HG02852 (cell line): ENCODE data around the gene WIPF1.

Experiments
- ATAC-seq: cut with Tn5 transposase; IDR thresholded peaks from one replicate; pipeline ENCODE4 v1.9.1; 2021; ENCODE audit warnings: mild to moderate bottlenecking, moderate library complexity; ENCODE audit not compliant: unreplicated experiment

Gene WIPF1

DNA sequence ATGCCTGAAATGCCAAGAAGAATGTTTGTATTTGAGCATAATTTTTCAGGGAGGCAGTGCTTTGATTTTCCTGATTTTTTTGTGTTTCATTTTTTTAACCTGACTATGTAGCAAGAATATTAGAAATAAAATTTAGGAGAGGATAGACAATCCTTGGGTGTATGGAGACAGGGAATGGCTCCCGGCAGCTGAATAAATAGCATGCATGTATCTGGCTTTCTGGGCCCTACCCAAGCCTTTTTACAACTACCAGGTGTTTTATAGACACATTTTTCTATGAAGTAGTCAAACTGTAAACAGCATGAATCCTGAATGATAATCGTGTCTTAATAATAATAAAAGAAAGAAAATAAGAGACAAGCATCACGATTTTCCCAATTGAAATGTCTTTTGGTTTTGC lies 52.4 kb downstream of the WIPF1 start:
- ATAC-seq, result no peak

DNA sequence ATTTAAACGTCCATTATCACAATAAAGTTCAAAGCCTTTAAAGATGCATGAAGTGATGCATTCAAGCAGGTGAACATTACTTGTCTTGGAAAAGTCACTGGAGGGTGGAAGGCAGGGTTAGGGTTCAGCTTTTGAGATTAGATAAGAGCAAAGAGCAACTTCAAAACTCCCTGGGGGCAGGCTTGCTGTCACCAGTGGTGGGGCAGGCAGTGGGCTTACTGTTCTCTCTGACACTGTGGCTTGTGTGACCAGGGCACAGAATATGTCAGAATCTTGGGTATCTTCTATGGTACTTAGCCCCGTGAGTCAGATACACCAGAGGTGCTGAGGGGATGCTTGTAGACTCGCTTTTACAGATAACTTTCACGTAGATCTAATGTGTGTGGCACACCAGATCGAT lies 52.8 kb downstream of the WIPF1 start:
- ATAC-seq, result no peak

DNA sequence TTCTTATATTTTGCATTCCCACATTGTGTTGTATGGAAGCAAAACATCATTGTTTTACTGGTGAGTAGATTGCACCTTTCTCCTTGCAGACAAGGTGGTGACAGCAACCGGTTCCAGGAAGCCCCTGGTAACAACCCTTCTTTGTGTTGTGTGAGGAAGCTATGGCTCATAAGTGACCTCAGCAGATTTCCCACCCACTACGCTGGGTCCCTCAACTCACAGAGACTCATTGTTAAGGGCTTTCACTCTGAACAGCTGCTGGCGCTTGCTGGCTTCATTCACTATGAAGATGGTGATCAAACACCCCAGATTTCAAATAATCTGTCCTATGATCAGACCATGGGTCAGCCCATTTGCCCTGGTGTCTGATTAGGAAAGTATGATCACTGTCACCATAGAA lies 53.4 kb downstream of the WIPF1 start:
- no peak for ATAC-seq

DNA sequence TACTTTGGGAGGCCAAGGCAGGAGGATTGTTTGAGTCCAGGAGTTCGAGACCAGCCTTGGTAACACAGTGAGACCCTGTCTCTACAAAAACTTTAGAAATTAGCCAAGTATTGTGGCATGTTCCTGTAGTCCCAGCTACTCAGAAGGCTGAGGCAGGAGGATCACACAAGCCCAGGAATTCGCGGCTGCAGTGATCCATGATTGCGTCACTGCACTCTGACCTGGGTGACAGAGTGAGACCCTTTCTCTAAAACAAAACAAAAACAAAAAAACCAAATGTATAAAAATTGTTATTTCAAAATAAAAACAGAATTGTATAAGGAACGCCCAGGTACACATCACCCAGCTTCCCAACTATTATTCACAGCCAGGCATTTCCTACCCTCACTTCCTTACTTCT lies 56.7 kb downstream of the WIPF1 start:
- no peak for ATAC-seq

DNA sequence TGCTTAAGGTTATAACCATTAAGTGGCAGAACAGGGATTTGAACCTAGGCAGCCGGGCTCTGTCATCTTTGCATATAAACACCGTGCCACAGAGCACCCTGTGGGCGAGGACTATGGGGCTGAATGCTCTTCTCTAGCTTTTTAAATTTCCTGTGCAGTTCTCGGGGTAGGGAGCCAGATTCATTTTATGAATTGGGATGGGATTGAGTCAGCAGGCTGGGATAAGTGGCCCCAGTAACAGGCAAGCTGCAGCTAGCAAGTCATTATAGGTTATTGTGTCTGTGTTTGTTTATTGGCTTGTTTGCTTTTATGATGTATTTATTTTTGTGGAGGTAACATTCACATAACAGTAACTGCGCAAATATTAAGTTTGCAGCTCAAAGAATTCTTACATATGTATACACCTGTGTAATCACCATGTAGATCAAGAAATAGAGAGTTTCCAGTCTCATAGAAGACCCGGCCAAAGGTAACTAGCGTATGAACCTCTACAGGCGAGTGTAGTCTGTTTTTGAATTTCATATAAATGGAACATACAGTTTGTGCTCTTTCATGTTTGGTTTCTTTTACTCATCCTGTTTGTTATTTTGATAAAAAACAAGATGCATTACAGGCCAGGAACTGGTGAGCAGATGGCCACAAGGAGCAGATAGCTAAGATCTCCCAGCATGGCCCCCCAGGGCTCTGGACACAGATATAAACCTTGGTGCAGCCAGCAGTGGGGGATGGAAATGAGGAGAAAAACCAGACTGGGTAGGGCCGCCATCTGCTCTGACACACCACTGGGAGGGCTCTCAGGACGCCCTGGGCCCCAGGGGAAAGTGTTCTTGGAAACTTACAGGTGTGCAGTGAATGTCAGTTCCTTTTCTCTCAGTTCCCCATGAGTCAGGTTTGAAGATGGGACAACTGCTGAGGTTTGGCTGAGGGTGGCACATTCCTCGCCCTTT lies 61.6 kb downstream of the WIPF1 start:
- no peak for ATAC-seq

DNA sequence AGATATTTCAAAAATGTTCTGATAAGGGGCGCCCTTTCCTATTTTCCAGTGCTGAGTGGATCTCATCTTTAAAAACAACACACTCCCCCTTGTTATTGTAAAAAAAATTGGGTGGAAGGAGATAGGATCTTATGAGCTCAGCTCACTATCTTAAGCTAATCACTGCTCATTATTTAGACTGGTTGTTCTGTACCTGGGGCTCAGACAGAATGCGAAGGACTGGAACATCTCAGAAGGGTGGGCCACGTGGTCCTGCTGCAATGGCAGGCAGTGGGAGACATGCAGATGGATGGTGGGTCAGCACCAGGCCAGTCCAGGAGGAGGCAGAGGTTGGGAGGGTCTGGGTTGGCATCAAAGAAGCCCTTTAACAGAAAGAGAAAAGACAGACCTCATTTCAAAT lies 62.5 kb downstream of the WIPF1 start:
- no peak for ATAC-seq

DNA sequence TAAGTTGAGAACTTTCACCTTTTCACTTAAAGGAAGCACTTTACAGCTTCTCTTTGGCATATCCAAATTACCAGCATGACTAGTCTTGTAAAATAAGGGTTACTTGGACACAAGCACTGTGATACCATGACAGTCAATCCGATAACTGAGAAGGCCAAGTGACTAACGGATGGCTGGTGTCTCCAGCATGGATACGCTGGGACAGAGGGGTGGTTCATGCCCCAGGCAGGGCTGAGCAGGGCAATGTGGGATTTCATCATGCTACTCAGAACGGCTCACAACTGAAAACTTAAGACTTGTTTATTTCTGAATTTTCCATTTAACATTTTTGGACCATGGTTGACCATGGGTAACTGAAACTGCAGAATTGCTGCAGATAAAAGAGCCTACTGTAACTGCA lies 67.7 kb downstream of the WIPF1 start:
- no peak for ATAC-seq

DNA sequence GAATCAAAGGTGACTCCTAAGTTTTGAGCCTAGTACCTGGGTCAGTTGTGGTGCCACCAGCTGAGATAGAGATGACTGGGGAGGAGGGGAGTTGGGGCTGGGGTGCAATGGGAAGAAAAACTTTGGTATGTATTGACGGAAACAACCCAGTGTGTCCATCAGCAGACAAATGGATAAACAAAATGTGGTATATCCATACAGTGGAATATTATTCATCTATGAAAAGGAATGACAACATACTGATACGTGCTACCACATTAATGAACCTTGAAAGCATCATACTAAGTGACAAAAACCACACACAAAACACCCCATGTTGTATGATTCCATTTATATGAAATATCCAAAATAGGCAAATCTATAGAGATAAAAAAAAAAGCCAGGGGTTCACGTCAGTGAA lies 69.6 kb downstream of the WIPF1 start:
- no peak for ATAC-seq

DNA sequence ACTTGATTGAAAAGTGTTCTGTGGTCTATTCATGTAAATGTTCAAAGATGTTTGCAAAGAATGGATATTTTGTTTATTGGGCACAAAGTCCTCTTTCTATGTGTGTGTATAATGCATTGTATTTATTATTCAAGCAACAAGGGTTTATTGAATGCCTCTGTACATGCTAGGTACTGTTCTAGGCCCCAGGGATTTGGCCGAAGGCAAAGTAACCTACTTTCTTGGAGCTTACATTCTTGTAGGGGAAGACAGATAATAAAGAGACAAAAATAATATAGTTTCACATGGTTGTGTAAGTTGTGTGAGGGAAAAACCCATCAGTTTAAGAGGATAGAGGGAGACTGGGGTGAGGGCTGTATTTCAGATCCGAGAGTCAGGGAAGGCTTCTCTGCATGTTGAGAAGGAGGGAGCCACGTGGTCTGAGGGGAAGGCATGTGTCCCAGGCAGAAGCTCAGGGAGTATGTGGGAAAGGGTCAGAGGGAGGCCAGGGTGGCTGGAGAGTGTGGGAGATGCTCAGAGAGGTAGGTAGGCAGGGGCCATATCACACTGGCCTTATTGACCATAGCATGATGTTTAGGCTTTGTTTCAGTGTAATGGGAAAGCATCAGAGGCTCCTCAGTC lies 70.4 kb downstream of the WIPF1 start:
- ATAC-seq, result no peak

DNA sequence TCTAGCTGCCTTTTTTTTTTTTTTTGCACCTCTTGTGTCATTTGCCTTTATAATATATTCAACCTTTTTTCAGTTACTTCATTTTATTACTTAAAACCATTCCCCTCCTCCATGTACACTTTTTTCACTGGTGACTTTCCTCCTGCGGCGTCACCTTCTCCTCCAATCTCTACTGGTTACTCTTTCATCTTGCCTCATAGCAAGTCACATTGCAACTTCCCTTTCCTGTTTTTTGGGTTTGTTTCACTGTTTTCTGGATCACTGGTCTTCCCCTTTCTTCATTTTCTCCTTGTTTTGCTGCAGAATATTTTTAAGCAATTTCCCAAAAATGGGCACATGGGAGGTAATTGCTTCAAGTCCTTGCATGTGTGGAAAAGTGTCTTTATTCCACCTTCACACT lies 73.1 kb downstream of the WIPF1 start:
- no peak for ATAC-seq

DNA sequence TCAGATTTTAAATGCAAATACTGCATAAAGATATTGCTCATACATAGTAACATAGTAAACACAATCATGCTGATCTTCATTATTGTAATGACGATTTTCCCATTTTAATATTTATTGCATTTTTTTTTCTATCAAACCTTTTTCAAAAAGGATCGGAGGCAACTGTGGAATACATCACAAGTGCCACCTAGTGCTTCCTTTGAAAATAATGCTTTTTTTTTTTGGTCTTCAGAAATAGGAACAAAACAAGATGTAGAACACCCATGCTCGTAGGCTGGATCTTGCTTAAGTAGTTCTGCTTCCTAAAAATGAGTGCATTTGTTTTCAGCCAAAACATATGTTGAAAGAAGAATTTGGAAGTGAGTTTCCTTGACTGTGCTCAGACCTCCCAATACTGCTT lies 75.1 kb downstream of the WIPF1 start:
- no peak for ATAC-seq

DNA sequence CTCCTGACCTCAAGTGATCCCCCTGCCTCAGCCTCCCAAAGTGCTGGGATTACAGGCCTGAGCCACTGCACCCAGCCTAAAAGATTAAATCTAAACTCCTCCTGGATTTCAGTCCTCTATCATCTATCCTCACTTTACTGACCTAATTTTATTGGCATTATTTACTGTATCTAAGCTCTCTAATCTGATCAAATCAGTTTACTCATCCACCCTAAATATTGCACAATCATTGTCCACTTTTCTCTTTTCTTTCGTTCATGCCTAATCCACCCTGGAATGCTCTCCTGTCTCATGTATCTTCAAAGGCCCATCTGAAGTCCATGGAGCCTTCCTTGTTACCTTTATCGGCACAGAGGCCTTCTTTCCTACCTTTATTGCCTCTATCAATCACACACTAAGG lies 79.2 kb downstream of the WIPF1 start:
- no peak for ATAC-seq

DNA sequence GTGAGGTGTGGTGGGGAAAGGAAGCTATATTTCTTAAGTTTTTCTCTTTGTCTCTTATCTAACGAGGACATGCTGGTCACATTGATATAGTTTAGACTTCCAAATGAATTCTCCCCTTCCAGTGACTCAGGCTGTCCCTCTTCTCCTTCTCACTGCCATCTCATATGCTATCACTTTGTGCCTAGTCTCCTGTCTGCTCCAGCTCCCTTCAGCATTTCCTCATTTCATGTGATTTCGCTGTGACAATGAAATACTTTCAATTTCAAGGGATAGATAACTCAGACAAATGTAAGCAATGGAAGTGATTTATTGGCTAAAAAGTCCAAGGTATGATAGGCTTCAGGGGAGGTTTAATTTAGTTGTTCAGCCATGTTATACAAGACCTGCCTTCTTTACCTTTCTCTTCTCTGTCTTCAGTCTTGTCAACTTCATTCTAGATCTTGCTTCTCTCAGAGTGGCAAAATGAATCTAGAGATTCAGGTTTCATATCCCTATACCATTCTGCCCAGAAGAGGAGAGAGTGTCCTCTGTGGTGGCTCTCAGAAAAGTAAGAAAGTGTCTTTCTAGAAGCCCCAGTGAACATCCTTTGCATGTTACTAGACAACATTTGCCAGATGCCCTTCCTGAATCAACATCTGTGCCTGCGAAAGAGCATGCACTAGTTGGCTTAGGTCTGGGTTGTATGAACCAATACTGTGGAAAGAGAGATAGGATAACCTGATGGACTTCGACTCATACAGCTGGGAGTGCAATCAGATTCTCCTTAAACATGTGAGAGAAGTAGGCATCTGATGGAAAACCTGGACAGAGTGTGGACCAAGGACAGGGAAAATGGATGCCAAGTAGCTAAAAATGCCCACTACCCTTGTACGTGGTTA lies 80.9 kb downstream of the WIPF1 start:
- ATAC-seq, result no peak

DNA sequence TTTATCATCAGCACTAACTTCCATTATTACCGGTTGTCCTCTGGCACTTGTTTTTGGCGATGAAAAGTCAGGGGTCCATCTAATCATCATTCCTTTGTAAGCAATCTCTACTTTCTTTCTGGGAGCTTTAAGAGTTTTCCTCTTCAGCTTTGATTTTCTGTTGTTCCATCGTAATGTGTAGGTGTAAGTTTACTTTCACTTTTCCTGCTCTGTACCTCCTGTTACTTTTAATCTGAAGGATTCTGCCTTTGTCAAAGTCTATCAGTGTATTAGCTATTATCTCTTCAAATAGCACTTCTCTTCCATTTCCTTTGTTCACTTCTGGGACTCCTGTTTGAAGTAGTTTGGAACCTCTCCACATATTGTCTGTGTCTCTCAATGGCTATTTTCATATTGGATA lies 85.3 kb downstream of the WIPF1 start:
- ATAC-seq, result no peak

DNA sequence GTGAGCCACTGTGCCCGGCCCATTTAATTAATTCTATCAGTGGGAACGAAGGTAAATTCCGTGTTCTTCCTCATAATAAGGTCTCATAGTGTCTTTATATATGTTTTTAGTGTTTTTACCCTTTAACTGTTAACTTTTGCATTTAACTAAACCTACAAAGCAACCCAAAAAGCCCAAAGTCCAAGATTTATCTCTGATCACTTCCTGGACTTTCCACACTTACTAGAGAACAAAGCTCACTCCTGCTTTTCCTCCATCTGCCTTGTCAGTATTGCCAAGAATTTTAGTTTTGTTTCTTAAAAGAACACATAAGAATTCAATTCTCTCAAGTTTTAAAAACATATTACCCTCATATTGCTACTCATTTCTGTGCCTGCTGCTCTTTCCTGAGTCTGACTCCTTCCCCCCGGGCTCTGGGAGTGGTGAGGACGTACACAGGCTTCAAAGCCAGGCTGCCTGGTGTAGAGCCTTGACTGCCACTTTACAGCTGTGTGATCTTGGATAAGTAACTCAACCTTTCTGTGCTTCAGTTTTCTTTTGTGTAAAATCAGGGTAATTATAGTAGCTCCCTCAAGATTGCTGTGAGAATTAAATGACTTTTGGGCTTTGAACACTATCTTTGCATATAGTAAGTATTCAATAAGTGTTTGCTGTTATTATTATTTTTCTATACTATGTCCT lies 85.9 kb downstream of the WIPF1 start:
- ATAC-seq, result no peak

DNA sequence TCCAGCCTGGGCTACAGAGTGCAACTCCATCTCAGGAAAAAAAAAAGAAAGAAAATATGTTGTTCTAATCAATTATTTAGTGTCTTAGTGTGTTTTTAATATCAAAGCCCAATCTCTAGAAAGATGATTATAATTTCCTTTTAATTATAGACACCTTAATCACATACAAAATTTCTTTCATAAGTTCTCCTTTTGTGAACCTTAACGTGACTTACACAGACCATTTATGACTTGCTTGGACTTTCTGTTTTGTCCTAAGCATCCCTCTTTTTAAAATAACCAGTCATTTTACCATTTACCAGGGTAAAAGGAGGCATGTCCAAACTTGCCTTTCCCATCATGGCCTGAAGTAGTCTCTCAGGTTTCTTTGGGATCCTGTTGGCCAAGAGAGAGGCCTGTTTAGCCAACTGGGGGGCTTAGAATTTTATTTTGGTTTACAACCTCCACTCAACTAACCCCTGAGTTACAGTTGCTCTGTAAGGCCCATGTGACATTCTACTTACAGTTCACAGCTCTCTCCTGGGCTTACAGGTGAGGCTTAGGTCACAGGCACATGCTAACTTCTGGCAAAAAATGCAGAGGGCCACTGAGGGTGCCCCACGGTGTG lies 86.9 kb downstream of the WIPF1 start:
- ATAC-seq, result no peak
